Measurements from ENCODE around the gene SELENOT. TPM values are rescaled to one million over a fixed set of nuclear protein-coding genes. Genes with fewer than 3 reads are reported as not detected.
"Not testable (repeated sequence)": the region's sequence is repeated elsewhere in the genome, so short reads cannot be mapped to it uniquely, and the experiment has no call there.

SELENOT gene
- total RNA-seq, 1 donor from 2014 or later, result 70.0 TPM

GRCh38 chr3:150613034-150613433, 9.9 kb downstream of the SELENOT start:
- TF ChIP-seq, protein P1, sequence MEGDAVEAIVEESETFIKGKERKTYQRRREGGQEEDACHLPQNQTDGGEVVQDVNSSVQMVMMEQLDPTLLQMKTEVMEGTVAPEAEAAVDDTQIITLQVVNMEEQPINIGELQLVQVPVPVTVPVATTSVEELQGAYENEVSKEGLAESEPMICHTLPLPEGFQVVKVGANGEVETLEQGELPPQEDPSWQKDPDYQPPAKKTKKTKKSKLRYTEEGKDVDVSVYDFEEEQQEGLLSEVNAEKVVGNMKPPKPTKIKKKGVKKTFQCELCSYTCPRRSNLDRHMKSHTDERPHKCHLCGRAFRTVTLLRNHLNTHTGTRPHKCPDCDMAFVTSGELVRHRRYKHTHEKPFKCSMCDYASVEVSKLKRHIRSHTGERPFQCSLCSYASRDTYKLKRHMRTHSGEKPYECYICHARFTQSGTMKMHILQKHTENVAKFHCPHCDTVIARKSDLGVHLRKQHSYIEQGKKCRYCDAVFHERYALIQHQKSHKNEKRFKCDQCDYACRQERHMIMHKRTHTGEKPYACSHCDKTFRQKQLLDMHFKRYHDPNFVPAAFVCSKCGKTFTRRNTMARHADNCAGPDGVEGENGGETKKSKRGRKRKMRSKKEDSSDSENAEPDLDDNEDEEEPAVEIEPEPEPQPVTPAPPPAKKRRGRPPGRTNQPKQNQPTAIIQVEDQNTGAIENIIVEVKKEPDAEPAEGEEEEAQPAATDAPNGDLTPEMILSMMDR (IDR thresholded peaks at IDR 0.05), result no peak
- TF ChIP-seq POLR2AphosphoS5 (IDR thresholded peaks at IDR 0.05; ENCODE audit: insufficient read depth in 1 of 2, low read depth in 1 of 2) (no peak), POLR2A (IDR thresholded peaks at IDR 0.05) (no peak)
- Histone ChIP-seq H3K36me3 (peaks cover 0 to 7% of the 10 kb centered on the region in 2 donors), H3K4me1 (peaks cover 27% of the 10 kb centered on the region), H3K4me3 (no peak overlapping the region), H3K9me3 (no peaks in the 10 kb centered on the region), H3K27ac (no peak overlapping the region), H3K27me3 (no peaks in the 10 kb centered on the region)
- intact Hi-C loops (cut with DNase I), result no loop called here
- DNase-seq (ENCODE audit: extremely low spot score in 2 of 2), result no peak

GRCh38 chr3:150613709-150614480, 10.8 kb downstream of the SELENOT start:
- Histone ChIP-seq H3K4me3 (no peak overlapping the region), H3K4me1 (peaks cover 19% of the 10 kb centered on the region), H3K27me3 (no peaks in the 10 kb centered on the region), H3K9me3 (no peaks in the 10 kb centered on the region), H3K27ac (no peak overlapping the region), H3K36me3 (peaks cover 0 to 7% of the 10 kb centered on the region in 2 donors)
- intact Hi-C loops (cut with DNase I), result no loop called here
- DNase-seq (ENCODE audit: extremely low spot score in 2 of 2), result no peak
- TF ChIP-seq, protein P1 (IDR thresholded peaks at IDR 0.05), result no peak

GRCh38 chr3:150620002-150620689, 17.0 kb downstream of the SELENOT start:
- TF ChIP-seq POLR2A (IDR thresholded peaks at IDR 0.05), result no peak
- TF ChIP-seq, protein P1 (IDR thresholded peaks at IDR 0.05), result no peak
- no peak for TF ChIP-seq POLR2AphosphoS5 (IDR thresholded peaks at IDR 0.05; ENCODE audit: insufficient read depth in 1 of 2, low read depth in 1 of 2)
- no peaks in the 10 kb centered on the region for H3K27me3 ChIP-seq
- H3K9me3 ChIP-seq, result no peaks in the 10 kb centered on the region
- DNase-seq (ENCODE audit: extremely low spot score in 2 of 2), result no peak
- no peak overlapping the region for H3K4me3 ChIP-seq
- peaks cover 15% of the 10 kb centered on the region for H3K4me1 ChIP-seq
- H3K36me3 ChIP-seq, result no peaks in the 10 kb centered on the region
- no peak overlapping the region for H3K27ac ChIP-seq
- intact Hi-C loops (cut with DNase I), result no loop called here

- H3K9me3 ChIP-seq; H3K27me3 ChIP-seq; DNase-seq (ENCODE audit: extremely low spot score in 2 of 2); H3K4me3 ChIP-seq; H3K27ac ChIP-seq; intact Hi-C loops (cut with DNase I): not testable (repeated sequence)
- Histone ChIP-seq H3K4me1 (peaks cover 15% of the 10 kb centered on the region), H3K36me3 (peaks cover 0 to 19% of the 10 kb centered on the region in 2 donors)
These were observed 19.8 kb downstream of the SELENOT start for GRCh38 chr3:150622955-150623354.

DNA sequence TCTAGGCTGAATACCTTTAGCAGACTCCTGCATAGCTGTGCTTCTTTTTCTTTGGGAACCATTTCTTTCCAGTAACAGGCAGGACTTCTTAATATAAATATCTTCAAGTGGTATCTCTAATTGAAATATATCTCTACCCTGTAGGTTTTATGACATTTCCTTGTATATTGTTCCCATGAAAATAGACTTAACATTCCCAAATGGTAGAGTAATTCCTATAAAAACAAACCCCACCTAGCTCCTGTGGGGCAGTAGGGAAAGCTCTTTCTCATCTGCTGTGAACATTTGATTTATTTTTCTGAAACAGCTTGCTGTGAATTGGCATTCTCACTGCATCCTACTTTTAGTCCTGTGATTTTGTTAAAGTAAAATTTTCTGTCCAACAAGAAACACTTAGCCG, 20.8 kb downstream of the SELENOT start:
- Histone ChIP-seq H3K36me3 (peaks cover 0 to 23% of the 10 kb centered on the region in 2 donors), H3K4me3 (no peak overlapping the region), H3K9me3 (no peaks in the 10 kb centered on the region), H3K4me1 (peaks cover 15% of the 10 kb centered on the region), H3K27ac (no peak overlapping the region), H3K27me3 (no peaks in the 10 kb centered on the region)
- DNase-seq (ENCODE audit: extremely low spot score in 2 of 2), result no peak
- no peak for TF ChIP-seq POLR2A (IDR thresholded peaks at IDR 0.05)
- TF ChIP-seq POLR2AphosphoS5 (IDR thresholded peaks at IDR 0.05; ENCODE audit: insufficient read depth in 1 of 2, low read depth in 1 of 2), result no peak
- TF ChIP-seq, protein P1 (IDR thresholded peaks at IDR 0.05), result no peak
- intact Hi-C loops (cut with DNase I), result no loop called here
